ENCODE data around the gene RBM10. TPM values are rescaled to one million over a fixed set of nuclear protein-coding genes. Genes with fewer than 3 reads are reported as not detected.

RBM10 gene
- total and polyA plus RNA-seq, 3 donors from 2014 or later, result 20.4 to 41.3 (median 28.5) TPM

GRCh38 chrX:47185241-47185640, 40.2 kb downstream of the RBM10 start:
- TF ChIP-seq POLR2A (IDR thresholded peaks at IDR 0.05), result no peak
- no peak for TF ChIP-seq CTCF (IDR thresholded peaks at IDR 0.05)
- H3K27ac ChIP-seq, result no peak overlapping the region
- no peak overlapping the region for H3K4me3 ChIP-seq
- H3K9me3 ChIP-seq, result no peaks in the 10 kb centered on the region
- no peak for DNase-seq
- no peaks in the 10 kb centered on the region for H3K27me3 ChIP-seq
- 91% methylated on average over 15 of the region's 17 CpGs; no CpG with 5 or more reads in 1 of the 2 donors for WGBS, 2 donors
- intact Hi-C loops (cut with DNase I; ENCODE audit: low total_unique reads), result no loop called here
- H3K4me1 ChIP-seq, result no peaks in the 10 kb centered on the region
- no peaks in the 10 kb centered on the region for H3K36me3 ChIP-seq (ENCODE audit: low read depth, missing control alignments)

GRCh38 chrX:47186096-47186740, 41.2 kb downstream of the RBM10 start:
- TF ChIP-seq CTCF (IDR thresholded peaks at IDR 0.05) (no peak), POLR2A (IDR thresholded peaks at IDR 0.05) (no peak)
- Histone ChIP-seq H3K27ac (no peak overlapping the region), H3K4me3 (no peak overlapping the region), H3K4me1 (no peaks in the 10 kb centered on the region), H3K36me3 (ENCODE audit: low read depth, missing control alignments) (no peaks in the 10 kb centered on the region), H3K9me3 (no peaks in the 10 kb centered on the region), H3K27me3 (no peaks in the 10 kb centered on the region)
- 90% methylated on average over 24 of the region's 27 CpGs; no CpG with 5 or more reads in 1 of the 2 donors for WGBS, 2 donors
- no peak for DNase-seq
- intact Hi-C loops (cut with DNase I; ENCODE audit: low total_unique reads), result no loop called here

DNA sequence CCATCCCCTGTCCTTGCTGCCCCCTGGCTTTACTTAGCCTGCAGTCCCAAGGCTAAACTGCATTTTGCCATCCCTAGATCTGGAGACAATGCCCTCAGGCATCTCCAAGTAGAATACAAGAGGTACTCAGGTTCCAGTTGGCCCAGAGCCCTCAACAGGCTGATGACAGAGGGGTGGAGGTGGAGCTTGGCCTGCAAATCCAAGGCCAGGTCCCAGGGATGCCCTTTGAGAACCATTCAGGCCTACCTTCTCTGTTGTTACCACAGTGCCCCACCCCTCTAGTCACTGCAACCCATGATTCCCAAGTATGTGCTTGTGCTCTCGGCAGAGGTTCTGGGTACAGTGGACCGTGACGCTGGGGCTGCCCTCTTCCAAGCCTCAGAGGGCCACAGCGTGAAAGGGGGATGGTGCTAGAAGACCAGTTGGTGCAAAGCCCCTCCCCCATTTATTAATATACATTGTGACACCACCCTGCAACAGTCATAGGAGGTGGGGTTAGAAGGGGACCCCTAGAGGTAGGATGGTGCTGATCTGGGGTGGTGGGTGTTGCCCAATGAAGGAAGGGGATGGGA, 42.2 kb downstream of the RBM10 start:
- no peak overlapping the region for H3K27ac ChIP-seq
- H3K27me3 ChIP-seq, result no peaks in the 10 kb centered on the region
- TF ChIP-seq POLR2A (IDR thresholded peaks at IDR 0.05) (no peak), CTCF (IDR thresholded peaks at IDR 0.05) (no peak)
- H3K36me3 ChIP-seq (ENCODE audit: low read depth, missing control alignments), result no peaks in the 10 kb centered on the region
- WGBS, 2 donors, result 89% methylated on average over 4 of the region's 4 CpGs; no CpG with 5 or more reads in 1 of the 2 donors
- H3K4me1 ChIP-seq, result peaks cover 2% of the 10 kb centered on the region
- no peak overlapping the region for H3K4me3 ChIP-seq
- no peak for DNase-seq
- intact Hi-C loops (cut with DNase I; ENCODE audit: low total_unique reads), result no loop called here
- no peaks in the 10 kb centered on the region for H3K9me3 ChIP-seq

GRCh38 chrX:47189906-47190305, 44.9 kb downstream of the RBM10 start:
- Histone ChIP-seq H3K27ac (no peak overlapping the region), H3K27me3 (no peaks in the 10 kb centered on the region), H3K9me3 (no peaks in the 10 kb centered on the region), H3K4me1 (peaks cover 2% of the 10 kb centered on the region), H3K4me3 (no peak overlapping the region), H3K36me3 (ENCODE audit: low read depth, missing control alignments) (no peaks in the 10 kb centered on the region)
- TF ChIP-seq POLR2A (IDR thresholded peaks at IDR 0.05), result no peak
- TF ChIP-seq CTCF (IDR thresholded peaks at IDR 0.05), result no peak
- DNase-seq, result no peak
- intact Hi-C loops (cut with DNase I; ENCODE audit: low total_unique reads), result loop anchor here (10.0 kb wide), 2 partner anchors 185 to 335 kb away; partner anchors contain the start of gene ZNF157
- 51 to 73% methylated on average over 8 to 19 of the region's 19 CpGs for WGBS, 2 donors

Measured in testis (tissue), 3 donors.